ENCODE results near the gene UAP1L1. TPM values are rescaled to one million over a fixed set of nuclear protein-coding genes. Genes with fewer than 3 reads are reported as not detected.

UAP1L1 gene
- total RNA-seq: 4.9 and 5.5 TPM in 2 replicates

GRCh38 chr9:137077010-137077747, at the start of gene UAP1L1:
TSS of gene UAP1L1 (plus strand) at chr9:137077517. CDS start at chr9:137077533, 16 bp downstream.

GRCh38 chr9:137031904-137032640, 45.2 kb upstream of the UAP1L1 start, which contains the start of gene FUT7:
TSS of gene FUT7 (minus strand) at chr9:137032088. CDS start at chr9:137031991, 97 bp downstream.

GRCh38 chr9:137046088-137046787, 31.1 kb upstream of the UAP1L1 start, which contains the start of gene NPDC1:
TSS of gene NPDC1 (minus strand) at chr9:137046177. CDS start at chr9:137045989, 188 bp downstream.

GRCh38 chr9:137053944-137054931, 23.1 kb upstream of the UAP1L1 start, which contains the start of gene ENTPD2:
TSS of gene ENTPD2 (minus strand) at chr9:137054061. CDS start at chr9:137053997, 64 bp downstream.

GRCh38 chr9:137070201-137070905, 7.0 kb upstream of the UAP1L1 start, which contains the start of gene SAPCD2:
TSS of gene SAPCD2 (minus strand) at chr9:137070557. CDS start at chr9:137070460, 97 bp downstream.

GRCh38 chr9:137086531-137087408, 9.5 kb downstream of the UAP1L1 start, which contains the start of gene MAN1B1:
TSS of gene MAN1B1 (plus strand) at chr9:137086985. CDS start at chr9:137087000, 15 bp downstream.

GRCh38 chr9:137114613-137115393, 37.5 kb downstream of the UAP1L1 start, which contains the start of gene DPP7:
TSS of gene DPP7 (minus strand) at chr9:137114733. CDS start at chr9:137114713, 20 bp downstream.

Other genes starting within 250 kb of the UAP1L1 start
- 0.45 and 1.3 TPM in 2 replicates for gene AJM1, start 235.0 kb upstream of the UAP1L1 start, total RNA-seq
- gene PHPT1, start 228.1 kb upstream of the UAP1L1 start, total RNA-seq: 119 and 125 TPM in 2 replicates
- 2.5 and 3.0 TPM in 2 replicates for gene MAMDC4, start 225.2 kb upstream of the UAP1L1 start, total RNA-seq
- 491 and 504 TPM in 2 replicates for gene EDF1, start 211.2 kb upstream of the UAP1L1 start, total RNA-seq
- 9.1 and 9.4 TPM in 2 replicates for gene TRAF2, start 191.0 kb upstream of the UAP1L1 start, total RNA-seq
- gene FBXW5, start 132.8 kb upstream of the UAP1L1 start, total RNA-seq: 113 and 115 TPM in 2 replicates
- not detected in 2 replicates for gene C8G, start 132.3 kb upstream of the UAP1L1 start, total RNA-seq
- gene LCN12, start 125.2 kb upstream of the UAP1L1 start, total RNA-seq: not detected in 2 replicates
- 2.4 TPM in 1 of 2 replicates, not detected in the other for gene PTGDS, start 100.0 kb upstream of the UAP1L1 start, total RNA-seq
- gene LCNL1, start 94.5 kb upstream of the UAP1L1 start, total RNA-seq: under 0.01 TPM in 1 of 2 replicates, not detected in the other
- 30.6 and 32.9 TPM in 2 replicates for gene PAXX, start 85.1 kb upstream of the UAP1L1 start, total RNA-seq
- gene CLIC3, start 80.9 kb upstream of the UAP1L1 start, total RNA-seq: 1.3 and 4.0 TPM in 2 replicates
- gene ABCA2, start 49.3 kb upstream of the UAP1L1 start, total RNA-seq: 8.5 and 9.4 TPM in 2 replicates
- not detected in 2 replicates for gene FUT7, start 45.4 kb upstream of the UAP1L1 start, total RNA-seq
- 18.7 and 19.6 TPM in 2 replicates for gene NPDC1, start 31.3 kb upstream of the UAP1L1 start, total RNA-seq
- gene ENTPD2, start 23.5 kb upstream of the UAP1L1 start, total RNA-seq: not detected in 2 replicates
- 21.9 and 24.2 TPM in 2 replicates for gene SAPCD2, start 7.0 kb upstream of the UAP1L1 start, total RNA-seq
- 56.0 and 72.4 TPM in 2 replicates for gene MAN1B1, start 9.5 kb downstream of the UAP1L1 start, total RNA-seq
- gene DPP7, start 37.2 kb downstream of the UAP1L1 start, total RNA-seq: 66.6 and 69.7 TPM in 2 replicates
- not detected in 2 replicates for gene GRIN1, start 61.6 kb downstream of the UAP1L1 start, total RNA-seq
- gene LRRC26, start 92.5 kb downstream of the UAP1L1 start, total RNA-seq: not detected in 2 replicates
- not detected in 2 replicates for gene TMEM210, start 94.5 kb downstream of the UAP1L1 start, total RNA-seq
- gene ANAPC2, start 111.0 kb downstream of the UAP1L1 start, total RNA-seq: 10.3 and 15.3 TPM in 2 replicates
- 75.8 and 84.9 TPM in 2 replicates for gene SSNA1, start 111.2 kb downstream of the UAP1L1 start, total RNA-seq
- gene TPRN, start 123.2 kb downstream of the UAP1L1 start, total RNA-seq: 6.1 and 6.4 TPM in 2 replicates
- gene TMEM203, start 128.1 kb downstream of the UAP1L1 start, total RNA-seq: 43.1 and 47.9 TPM in 2 replicates
- 14.9 and 16.8 TPM in 2 replicates for gene NDOR1, start 128.2 kb downstream of the UAP1L1 start, total RNA-seq
- gene RNF208, start 144.7 kb downstream of the UAP1L1 start, total RNA-seq: 0.50 and 1.2 TPM in 2 replicates
- gene CYSRT1, start 147.7 kb downstream of the UAP1L1 start, total RNA-seq: 0.74 and 1.2 TPM in 2 replicates
- under 0.01 TPM in 1 of 2 replicates, not detected in the other for gene RNF224, start 150.0 kb downstream of the UAP1L1 start, total RNA-seq
- not detected in 2 replicates for gene SLC34A3, start 153.4 kb downstream of the UAP1L1 start, total RNA-seq
- gene TUBB4B, start 163.8 kb downstream of the UAP1L1 start, total RNA-seq: 795 and 833 TPM in 2 replicates
- gene STPG3, start 173.8 kb downstream of the UAP1L1 start, total RNA-seq: not detected in 2 replicates
- 55.9 and 59.2 TPM in 2 replicates for gene NELFB, start 177.8 kb downstream of the UAP1L1 start, total RNA-seq
- gene TOR4A, start 200.2 kb downstream of the UAP1L1 start, total RNA-seq: 33.9 and 36.5 TPM in 2 replicates
- 0.45 and 1.7 TPM in 2 replicates for gene NRARP, start 224.8 kb downstream of the UAP1L1 start, total RNA-seq